ENCODE measurements around the gene ANGPTL7.

- no peak for TF ChIP-seq CTCF (IDR thresholded peaks at IDR 0.05; ENCODE audit: low read depth, low read length)
- no peak for TF ChIP-seq POLR2A (IDR thresholded peaks at IDR 0.05; ENCODE audit: extremely low read depth, insufficient read length)
- no peak for TF ChIP-seq MAX (IDR thresholded peaks at IDR 0.05; ENCODE audit: low read depth, low read length)
- no peak for TF ChIP-seq MYC (IDR thresholded peaks at IDR 0.05; ENCODE audit: low read depth, low read length)
Measured at GRCh38 chr1:11188381-11188780, 774 bp upstream of the ANGPTL7 start.

Measured in NB4 (cell line).